ENCODE data around the gene MGLL.

- TF ChIP-seq, protein P1, sequence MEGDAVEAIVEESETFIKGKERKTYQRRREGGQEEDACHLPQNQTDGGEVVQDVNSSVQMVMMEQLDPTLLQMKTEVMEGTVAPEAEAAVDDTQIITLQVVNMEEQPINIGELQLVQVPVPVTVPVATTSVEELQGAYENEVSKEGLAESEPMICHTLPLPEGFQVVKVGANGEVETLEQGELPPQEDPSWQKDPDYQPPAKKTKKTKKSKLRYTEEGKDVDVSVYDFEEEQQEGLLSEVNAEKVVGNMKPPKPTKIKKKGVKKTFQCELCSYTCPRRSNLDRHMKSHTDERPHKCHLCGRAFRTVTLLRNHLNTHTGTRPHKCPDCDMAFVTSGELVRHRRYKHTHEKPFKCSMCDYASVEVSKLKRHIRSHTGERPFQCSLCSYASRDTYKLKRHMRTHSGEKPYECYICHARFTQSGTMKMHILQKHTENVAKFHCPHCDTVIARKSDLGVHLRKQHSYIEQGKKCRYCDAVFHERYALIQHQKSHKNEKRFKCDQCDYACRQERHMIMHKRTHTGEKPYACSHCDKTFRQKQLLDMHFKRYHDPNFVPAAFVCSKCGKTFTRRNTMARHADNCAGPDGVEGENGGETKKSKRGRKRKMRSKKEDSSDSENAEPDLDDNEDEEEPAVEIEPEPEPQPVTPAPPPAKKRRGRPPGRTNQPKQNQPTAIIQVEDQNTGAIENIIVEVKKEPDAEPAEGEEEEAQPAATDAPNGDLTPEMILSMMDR (IDR thresholded peaks at IDR 0.05; ENCODE audit: low read depth, low read length): no peak
- no peak for TF ChIP-seq EZH2phosphoT487 (IDR thresholded peaks at IDR 0.05; ENCODE audit: low read depth)
Measured at GRCh38 chr3:127701280-127701911, 120.9 kb downstream of the MGLL start.

Data from OCI-LY3 (cell line).